ENCODE data around the gene OR4C5.

GRCh38 chr11:48354013-48354412, 12.3 kb downstream of the OR4C5 start:
- TF ChIP-seq CTCF (IDR thresholded peaks at IDR 0.05; ENCODE audit: insufficient read depth, low read length) = no peak
- no peak for TF ChIP-seq GABPA (IDR thresholded peaks at IDR 0.05; ENCODE audit: low read depth)
- TF ChIP-seq POLR2AphosphoS5 (IDR thresholded peaks at IDR 0.05; ENCODE audit: low read depth) = no peak
- no peak for TF ChIP-seq SPI1 (IDR thresholded peaks at IDR 0.05; ENCODE audit: borderline replicate concordance, low read depth)
- no peak for TF ChIP-seq REST (IDR thresholded peaks at IDR 0.05; ENCODE audit: insufficient replicate concordance, low read depth)
